ENCODE measurements around the gene LIPC.

- TF ChIP-seq CTCF (conservative IDR thresholded peaks at IDR 0.05; ENCODE audit: low read depth, low read length) (no peak), EZH2 (IDR thresholded peaks at IDR 0.05; ENCODE audit: borderline replicate concordance, low read depth, low read length, poor library complexity, severe bottlenecking) (no peak)
Observed at GRCh38 chr15:58404722-58405121, 27.1 kb upstream of the LIPC start.

Data from A673 (cell line).